Anterior cingulate cortex (tissue), 58 donors: ENCODE results near the gene SKA1.
"Not testable (repeated sequence)": the region's sequence is repeated elsewhere in the genome, so short reads cannot be mapped to it uniquely, and the experiment has no call there.

Experiments used
- DNase-seq, 58 donors: peaks; one replicate each; lab custom pipeline; 2025; lab: John Stamatoyannopoulos, UW

The SKA1 gene

DNA sequence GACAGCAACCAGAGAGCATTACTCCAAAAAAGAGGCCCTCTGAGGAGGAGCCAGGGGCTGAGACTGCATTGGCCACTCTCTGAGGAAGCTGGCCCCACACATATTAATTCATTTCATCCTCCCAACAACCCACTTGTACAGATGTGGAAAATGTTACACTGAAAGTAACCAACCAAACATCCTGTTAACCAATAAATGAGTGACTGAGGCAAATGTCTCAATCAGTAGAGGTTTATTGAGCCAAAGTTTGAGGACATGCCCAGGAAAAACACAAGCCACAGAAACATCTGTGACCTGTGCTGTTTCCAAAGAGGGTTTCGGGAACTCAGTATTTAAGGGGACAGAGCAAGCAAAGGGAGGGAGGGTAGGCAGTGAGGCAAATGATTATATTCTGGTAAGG, 53.0 kb downstream of the SKA1 start:
- DNase-seq: no peak

GRCh38 chr18:50428531-50429206, 53.8 kb downstream of the SKA1 start:
- DNase-seq: no peak

DNA sequence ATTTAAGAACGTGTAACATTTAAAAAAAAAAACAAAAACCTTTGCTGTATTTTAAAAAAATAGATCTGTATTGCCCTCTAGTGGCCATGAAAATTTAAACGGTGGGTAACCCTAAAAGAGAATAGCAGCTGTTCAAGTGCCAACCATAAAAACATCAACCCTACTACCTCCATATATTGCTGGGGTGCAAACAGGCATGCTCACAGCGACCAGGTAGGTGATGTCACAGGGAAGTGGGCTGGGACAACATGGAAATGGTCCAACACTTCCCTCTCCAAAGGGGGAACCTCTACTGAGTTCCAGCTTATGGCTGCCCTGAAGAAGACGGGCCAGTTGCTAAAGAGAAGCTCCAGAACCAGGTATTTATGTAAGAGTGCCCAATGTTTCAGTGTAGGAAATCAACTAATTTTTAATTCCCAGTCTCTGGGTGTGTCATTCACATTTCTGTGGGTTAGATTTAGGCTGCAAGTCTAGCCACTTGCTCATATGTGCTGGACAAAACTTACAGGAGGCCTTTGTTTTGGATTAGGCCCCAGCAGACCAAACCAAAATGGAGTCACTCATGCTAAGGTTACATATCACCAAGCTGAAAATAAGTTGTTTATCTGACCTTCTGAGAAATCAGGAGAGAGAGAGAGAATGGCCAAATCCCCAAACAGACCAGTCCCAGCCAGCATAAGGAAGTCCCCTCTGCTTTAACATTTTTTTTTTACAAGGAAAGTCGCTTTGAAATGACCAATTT, 54.5 kb downstream of the SKA1 start:
- no peak for DNase-seq

GRCh38 chr18:50432915-50433314, 58.1 kb downstream of the SKA1 start:
- no peak for DNase-seq

GRCh38 chr18:50436742-50437141, 61.9 kb downstream of the SKA1 start:
- DNase-seq: not testable (repeated sequence)

GRCh38 chr18:50439460-50440015, 64.7 kb downstream of the SKA1 start:
- no peak for DNase-seq

DNA sequence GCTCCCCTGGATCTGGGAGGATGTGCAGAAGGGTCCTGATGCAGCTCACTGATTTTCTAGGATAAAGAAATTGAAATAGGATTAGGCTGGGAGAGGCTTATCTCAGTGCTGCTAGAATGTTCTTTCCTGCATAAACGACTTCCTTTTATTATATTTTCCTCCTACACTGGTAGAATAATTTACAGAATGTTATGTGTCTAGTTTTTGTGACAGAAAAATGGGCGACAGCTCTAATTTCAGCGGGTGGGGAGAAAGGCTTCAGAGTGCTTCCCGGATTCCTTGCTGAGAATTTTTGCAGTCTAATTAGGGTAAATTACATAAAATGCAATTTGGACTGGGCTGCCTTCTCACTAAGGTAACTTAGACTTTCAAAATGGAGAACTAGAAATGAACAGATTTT, 66.2 kb downstream of the SKA1 start:
- DNase-seq: no peak

DNA sequence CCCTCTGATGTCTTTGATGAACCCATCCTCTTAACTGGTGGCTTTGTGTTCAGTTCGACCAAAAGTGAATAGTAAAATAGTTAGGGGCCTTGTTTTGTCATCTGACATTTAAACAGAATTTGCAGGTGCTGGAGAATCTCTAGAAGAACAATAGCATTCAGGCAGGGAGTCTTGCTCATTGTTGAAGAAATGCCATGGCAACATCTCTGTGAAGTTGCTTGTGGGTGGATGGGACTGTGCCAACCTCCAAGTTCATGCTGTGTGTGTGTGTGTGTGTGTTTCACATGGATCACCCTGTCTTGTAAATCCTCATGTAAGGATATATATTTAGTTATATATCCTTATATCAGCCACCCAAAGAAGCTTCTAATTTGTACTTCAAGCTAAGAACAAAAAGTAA, 66.7 kb downstream of the SKA1 start:
- DNase-seq: peak in 21 of 58 donors; percentile 2 to 66 (median 14)
